Esophagus muscularis mucosa (tissue), 4 donors: Measurements from ENCODE around the gene PTX4.

Experiments
- EP300 ChIP-seq: sonication (generic); formaldehyde crosslinking; IDR thresholded peaks from one replicate; pipeline ENCODE4 v1.6.1; 2017; ENCODE audit warnings: antibody characterized with exemption
- POLR2A ChIP-seq: fragments of 450-650 bp; IDR thresholded peaks from one replicate; pipeline ENCODE4 v1.6.1; 2017; ENCODE audit warnings: antibody characterized with exemption, moderate library complexity, mild to moderate bottlenecking, low read depth
- TF ChIP-seq, protein P1 (sequence below), 3 experiments: fragments of 200-600 bp in 2 of 3; fragments of 450-650 bp in 1 of 3; sonication (generic) in 2 of 3; IDR thresholded peaks; one replicate each; pipeline ENCODE4 v1.5.1; 2017 to 2019; ENCODE audit warnings: antibody characterized with exemption in 3 of 3, mild to moderate bottlenecking in 2 of 3, moderate library complexity in 1 of 3

DNA sequence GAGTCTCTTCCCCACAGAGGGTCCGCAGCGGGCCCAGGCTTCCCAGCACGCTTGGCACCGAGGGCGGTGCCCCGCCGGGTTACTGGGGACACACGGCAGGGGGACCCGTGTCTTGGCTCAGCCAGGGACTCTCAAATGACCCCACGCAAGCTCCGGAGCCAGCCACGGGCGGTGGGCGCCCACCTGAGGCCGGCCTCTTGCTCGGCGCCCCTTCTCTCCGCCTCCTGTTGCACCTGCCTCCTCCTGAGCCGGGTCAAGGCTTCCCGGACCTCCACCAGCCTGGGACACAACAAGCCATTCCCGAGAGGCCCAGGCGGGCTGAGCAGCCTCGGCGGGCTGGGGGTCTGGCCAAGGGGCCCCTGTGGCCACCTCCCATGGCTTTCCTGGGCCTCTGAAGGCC, 46.0 kb downstream of the PTX4 start:
- TF ChIP-seq, protein P1, sequence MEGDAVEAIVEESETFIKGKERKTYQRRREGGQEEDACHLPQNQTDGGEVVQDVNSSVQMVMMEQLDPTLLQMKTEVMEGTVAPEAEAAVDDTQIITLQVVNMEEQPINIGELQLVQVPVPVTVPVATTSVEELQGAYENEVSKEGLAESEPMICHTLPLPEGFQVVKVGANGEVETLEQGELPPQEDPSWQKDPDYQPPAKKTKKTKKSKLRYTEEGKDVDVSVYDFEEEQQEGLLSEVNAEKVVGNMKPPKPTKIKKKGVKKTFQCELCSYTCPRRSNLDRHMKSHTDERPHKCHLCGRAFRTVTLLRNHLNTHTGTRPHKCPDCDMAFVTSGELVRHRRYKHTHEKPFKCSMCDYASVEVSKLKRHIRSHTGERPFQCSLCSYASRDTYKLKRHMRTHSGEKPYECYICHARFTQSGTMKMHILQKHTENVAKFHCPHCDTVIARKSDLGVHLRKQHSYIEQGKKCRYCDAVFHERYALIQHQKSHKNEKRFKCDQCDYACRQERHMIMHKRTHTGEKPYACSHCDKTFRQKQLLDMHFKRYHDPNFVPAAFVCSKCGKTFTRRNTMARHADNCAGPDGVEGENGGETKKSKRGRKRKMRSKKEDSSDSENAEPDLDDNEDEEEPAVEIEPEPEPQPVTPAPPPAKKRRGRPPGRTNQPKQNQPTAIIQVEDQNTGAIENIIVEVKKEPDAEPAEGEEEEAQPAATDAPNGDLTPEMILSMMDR (IDR thresholded peaks at IDR 0.05) = no peak
- TF ChIP-seq POLR2A (no peak), EP300 (no peak)
